IPS-18a (cell line): ENCODE results near the gene EIF2D.
"Not testable (repeated sequence)": the region's sequence is repeated elsewhere in the genome, so short reads cannot be mapped to it uniquely, and the experiment has no call there.

Experiments
- H3K27ac ChIP-seq: one replicate; pipeline ENCODE4 v1.5.1; 2013; ENCODE audit warnings: low read length
- H3K27me3 ChIP-seq: one replicate; pipeline ENCODE4 v1.6.1; 2013; ENCODE audit warnings: mild to moderate bottlenecking, low read length; ENCODE audit not compliant: control insufficient read depth, insufficient read depth
- H3K36me3 ChIP-seq: one replicate; pipeline ENCODE4 v1.6.1; 2013; ENCODE audit warnings: low read depth, low read length; ENCODE audit not compliant: control insufficient read depth
- H3K4me1 ChIP-seq: one replicate; pipeline ENCODE4 v1.6.1; 2013; ENCODE audit warnings: low read depth, low read length; ENCODE audit not compliant: control insufficient read depth
- H3K4me3 ChIP-seq: one replicate; pipeline ENCODE4 v1.5.1; 2013; ENCODE audit warnings: low read length
- H3K9ac ChIP-seq: one replicate; pipeline ENCODE4 v1.6.1; 2013; ENCODE audit warnings: mild to moderate bottlenecking, low read length, moderate library complexity
- H3K9me3 ChIP-seq: one replicate; pipeline ENCODE4 v1.6.1; 2013; ENCODE audit warnings: low read depth, low read length; ENCODE audit not compliant: control insufficient read depth

The EIF2D gene

GRCh38 chr1:206634365-206635079 lies 22.3 kb upstream of the EIF2D start:
- H3K9me3 ChIP-seq = no peaks in the 10 kb centered on the region
- H3K4me3 ChIP-seq = peak overlapping the region; percentile 82
- H3K27me3 ChIP-seq = peaks cover 21% of the 10 kb centered on the region
- H3K4me1 ChIP-seq = peaks cover 24% of the 10 kb centered on the region
- H3K36me3 ChIP-seq = no peaks in the 10 kb centered on the region
- peak overlapping the region; percentile 67 for H3K9ac ChIP-seq
- H3K27ac ChIP-seq = no peak overlapping the region

GRCh38 chr1:206633708-206634121 lies 21.4 kb upstream of the EIF2D start:
- Histone ChIP-seq H3K27ac (no peak overlapping the region), H3K36me3 (no peaks in the 10 kb centered on the region), H3K27me3 (peaks cover 21% of the 10 kb centered on the region), H3K9me3 (no peaks in the 10 kb centered on the region), H3K9ac (no peak overlapping the region), H3K4me1 (peaks cover 24% of the 10 kb centered on the region), H3K4me3 (no peak overlapping the region)

GRCh38 chr1:206631085-206631509 lies 18.8 kb upstream of the EIF2D start:
- Histone ChIP-seq H3K4me3 (no peak overlapping the region), H3K4me1 (peaks cover 17% of the 10 kb centered on the region), H3K27ac (no peak overlapping the region), H3K9me3 (no peaks in the 10 kb centered on the region), H3K27me3 (peaks cover 13% of the 10 kb centered on the region), H3K36me3 (no peaks in the 10 kb centered on the region), H3K9ac (no peak overlapping the region)

GRCh38 chr1:206628916-206629315 lies 16.7 kb upstream of the EIF2D start:
- Histone ChIP-seq H3K9me3 (no peaks in the 10 kb centered on the region), H3K9ac (no peak overlapping the region), H3K36me3 (no peaks in the 10 kb centered on the region), H3K27me3 (peaks cover 6% of the 10 kb centered on the region), H3K4me1 (peaks cover 6% of the 10 kb centered on the region), H3K27ac (no peak overlapping the region), H3K4me3 (no peak overlapping the region)

- not testable (repeated sequence) for H3K27me3 ChIP-seq, H3K4me3 ChIP-seq, H3K36me3 ChIP-seq, H3K4me1 ChIP-seq, H3K27ac ChIP-seq, H3K9me3 ChIP-seq, H3K9ac ChIP-seq
These were observed 14.1 kb upstream of the EIF2D start for GRCh38 chr1:206626396-206626795.

- H3K27me3 ChIP-seq = no peaks in the 10 kb centered on the region
- no peak overlapping the region for H3K9ac ChIP-seq
- H3K4me3 ChIP-seq = no peak overlapping the region
- no peaks in the 10 kb centered on the region for H3K36me3 ChIP-seq
- no peak overlapping the region for H3K27ac ChIP-seq
- peaks cover 4% of the 10 kb centered on the region for H3K4me1 ChIP-seq
- H3K9me3 ChIP-seq = no peaks in the 10 kb centered on the region
These were observed 2.9 kb downstream of the EIF2D start for GRCh38 chr1:206609229-206609991.

- H3K9ac ChIP-seq = no peak overlapping the region
- peaks cover 5% of the 10 kb centered on the region for H3K36me3 ChIP-seq
- H3K4me3 ChIP-seq = no peak overlapping the region
- H3K27ac ChIP-seq = no peak overlapping the region
- peaks cover 4% of the 10 kb centered on the region for H3K4me1 ChIP-seq
- no peaks in the 10 kb centered on the region for H3K9me3 ChIP-seq
- no peaks in the 10 kb centered on the region for H3K27me3 ChIP-seq
These were observed 4.1 kb downstream of the EIF2D start for GRCh38 chr1:206608108-206608698.

- Histone ChIP-seq H3K27me3 (no peaks in the 10 kb centered on the region), H3K4me3 (no peak overlapping the region), H3K4me1 (peaks cover 4% of the 10 kb centered on the region), H3K9ac (no peak overlapping the region), H3K27ac (no peak overlapping the region), H3K36me3 (peaks cover 19% of the 10 kb centered on the region), H3K9me3 (no peaks in the 10 kb centered on the region)
These were observed 5.4 kb downstream of the EIF2D start for GRCh38 chr1:206606867-206607266.

- H3K36me3 ChIP-seq = peaks cover 28% of the 10 kb centered on the region
- H3K9me3 ChIP-seq = no peaks in the 10 kb centered on the region
- H3K4me1 ChIP-seq = no peaks in the 10 kb centered on the region
- H3K27ac ChIP-seq = no peak overlapping the region
- no peaks in the 10 kb centered on the region for H3K27me3 ChIP-seq
- H3K4me3 ChIP-seq = no peak overlapping the region
- H3K9ac ChIP-seq = no peak overlapping the region
These were observed 7.4 kb downstream of the EIF2D start for GRCh38 chr1:206604861-206605260.

GRCh38 chr1:206600527-206600926 lies 11.7 kb downstream of the EIF2D start:
- Histone ChIP-seq H3K36me3 (peaks cover 51% of the 10 kb centered on the region), H3K27ac (no peak overlapping the region), H3K27me3 (no peaks in the 10 kb centered on the region), H3K9ac (no peak overlapping the region), H3K9me3 (no peaks in the 10 kb centered on the region), H3K4me1 (no peaks in the 10 kb centered on the region), H3K4me3 (no peak overlapping the region)

- H3K9ac ChIP-seq = no peak overlapping the region
- no peaks in the 10 kb centered on the region for H3K9me3 ChIP-seq
- H3K4me3 ChIP-seq = no peak overlapping the region
- H3K4me1 ChIP-seq = no peaks in the 10 kb centered on the region
- peaks cover 46% of the 10 kb centered on the region for H3K36me3 ChIP-seq
- H3K27me3 ChIP-seq = no peaks in the 10 kb centered on the region
- H3K27ac ChIP-seq = no peak overlapping the region
These were observed 16.0 kb downstream of the EIF2D start for GRCh38 chr1:206596319-206596666.
